AG09309 (cell line): ENCODE data around the gene TBL1X.

Source experiments
- DNase-seq: peaks from one replicate; pipeline ENCODE4 v3.0.0-alpha.2; 2010; ENCODE audit warnings: low read depth
- H3K4me3 ChIP-seq: 2 replicates; pipeline ENCODE4 v1.5.1; 2011; ENCODE audit warnings: mild to moderate bottlenecking, low read depth, low read length, moderate library complexity; ENCODE audit not compliant: control insufficient read depth
- CTCF ChIP-seq: IDR thresholded peaks from 2 replicates; pipeline ENCODE4 v1.5.1; 2011; ENCODE audit warnings: mild to moderate bottlenecking, low read depth, low read length, inconsistent platforms; ENCODE audit not compliant: insufficient read depth, control insufficient read depth; ENCODE audit errors: missing control alignments

TBL1X gene

GRCh38 chrX:9749146-9749692 lies 284.4 kb downstream of the TBL1X start:
- no peak overlapping the region for H3K4me3 ChIP-seq
- no peak for TF ChIP-seq CTCF

GRCh38 chrX:9757366-9757765 lies 292.5 kb downstream of the TBL1X start:
- H3K4me3 ChIP-seq, result no peak overlapping the region
- DNase-seq, result no peak
- no peak for TF ChIP-seq CTCF

More at GRCh38 chrX:9749146-9749692, 284.4 kb downstream of the TBL1X start:
- DNase-seq, result no peak

DNA sequence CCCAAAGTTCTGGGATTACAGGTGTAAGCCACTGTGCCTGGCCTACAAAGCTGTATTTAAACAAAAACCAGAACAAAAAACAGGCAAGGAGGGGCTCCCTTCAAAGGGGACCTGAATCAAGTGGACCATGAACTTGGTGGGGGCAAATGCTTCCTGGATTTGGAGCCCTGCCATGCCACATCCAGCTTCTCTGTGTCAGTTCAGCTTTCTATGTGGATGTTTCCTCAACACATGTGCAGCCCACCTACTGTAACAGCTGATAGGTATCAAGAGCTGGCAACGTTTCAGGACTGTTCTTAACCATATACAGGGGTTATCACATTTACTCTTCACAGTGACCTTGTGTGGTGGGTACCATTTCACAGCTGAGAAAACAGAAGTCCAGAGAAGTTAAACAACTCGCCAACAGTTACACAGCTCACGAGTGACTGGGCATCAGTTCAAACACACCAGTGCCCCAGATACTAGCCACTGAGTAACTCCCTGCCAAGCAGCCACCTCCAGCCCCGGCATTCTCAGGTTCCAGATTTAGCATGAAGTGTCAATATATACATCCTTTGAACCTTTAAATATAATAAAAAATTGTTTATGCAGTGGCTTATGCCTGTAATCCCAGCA lies 293.3 kb downstream of the TBL1X start:
- DNase-seq, result no peak
- H3K4me3 ChIP-seq, result no peak overlapping the region
- no peak for TF ChIP-seq CTCF

DNA sequence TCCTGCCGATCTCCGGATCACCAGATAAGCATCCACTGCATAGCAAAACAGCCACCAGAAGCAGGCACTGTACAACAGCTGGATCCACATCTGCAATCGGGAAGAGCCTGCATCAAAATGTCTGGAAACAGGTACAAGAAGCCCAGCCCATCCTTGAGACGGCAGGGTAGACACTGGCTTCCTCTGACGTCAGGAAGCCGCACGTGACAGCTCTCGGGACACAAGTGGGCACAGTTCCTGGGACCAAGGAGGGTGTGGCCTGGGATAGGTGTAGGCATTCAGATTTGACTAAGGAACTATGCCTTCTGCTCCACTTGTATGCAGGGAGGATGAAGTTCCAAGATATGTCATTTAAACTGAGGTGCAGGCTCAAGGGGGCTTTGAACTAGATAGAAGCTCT lies 294.5 kb downstream of the TBL1X start:
- no peak for TF ChIP-seq CTCF
- no peak for DNase-seq
- H3K4me3 ChIP-seq, result no peak overlapping the region

GRCh38 chrX:9765072-9765736 lies 300.3 kb downstream of the TBL1X start:
- no peak for DNase-seq
- no peak overlapping the region for H3K4me3 ChIP-seq
- TF ChIP-seq CTCF, result no peak

- H3K4me3 ChIP-seq, result no peak within 1 kb of the TSS
- no peak for DNase-seq
- no peak for TF ChIP-seq CTCF
Observed at GRCh38 chrX:9765737-9766097, 300.9 kb downstream of the TBL1X start, which contains the start of gene GPR143. Gene GPR143, minus strand, starts transcription at chrX:9765847. Its CDS starts 30 bp downstream, at chrX:9765817.
